Activated CD4-positive, CD25-positive, alpha-beta regulatory T cell treated with anti-CD3 and anti-CD28 coated beads, Interleukin-2, amount 50 U/mL, for 16 hours (primary cell): ENCODE data around the gene ABLIM1.

ENCODE experiments used
- DNase-seq: peaks from one replicate; pipeline ENCODE4 v3.0.0-alpha.2; 2020; ENCODE audit warnings: low read depth, low spot score

Gene ABLIM1

GRCh38 chr10:114680543-114681117 lies 22.6 kb upstream of the ABLIM1 start:
- DNase-seq = no peak

- DNase-seq = no peak
Measured at GRCh38 chr10:114679552-114679951, 21.5 kb upstream of the ABLIM1 start.

- DNase-seq = no peak
Measured at GRCh38 chr10:114678820-114679219, 20.7 kb upstream of the ABLIM1 start.

GRCh38 chr10:114678336-114678735 lies 20.3 kb upstream of the ABLIM1 start:
- no peak for DNase-seq

GRCh38 chr10:114674346-114674745 lies 16.3 kb upstream of the ABLIM1 start:
- no peak for DNase-seq

- DNase-seq = no peak
Measured at GRCh38 chr10:114669648-114670047, 11.6 kb upstream of the ABLIM1 start.

GRCh38 chr10:114668375-114669080 lies 10.5 kb upstream of the ABLIM1 start:
- DNase-seq = no peak

- no peak for DNase-seq
Measured at GRCh38 chr10:114665873-114666272, 7.8 kb upstream of the ABLIM1 start.

- no peak for DNase-seq
Measured at GRCh38 chr10:114665406-114665805, 7.3 kb upstream of the ABLIM1 start.

GRCh38 chr10:114664127-114664526 lies 6.1 kb upstream of the ABLIM1 start:
- no peak for DNase-seq

GRCh38 chr10:114663626-114664025 lies 5.6 kb upstream of the ABLIM1 start:
- DNase-seq = no peak

GRCh38 chr10:114662646-114663217 lies 4.7 kb upstream of the ABLIM1 start:
- no peak for DNase-seq

- DNase-seq = no peak
Measured at GRCh38 chr10:114661212-114661880, 3.3 kb upstream of the ABLIM1 start.

- no peak for DNase-seq
Measured at GRCh38 chr10:114655671-114656070, 2.4 kb downstream of the ABLIM1 start.

- DNase-seq = no peak
Measured at GRCh38 chr10:114654822-114655575, 3.1 kb downstream of the ABLIM1 start.

GRCh38 chr10:114653926-114654325 lies 4.1 kb downstream of the ABLIM1 start:
- no peak for DNase-seq

GRCh38 chr10:114652402-114653368 lies 5.4 kb downstream of the ABLIM1 start:
- no peak for DNase-seq

GRCh38 chr10:114650831-114651230 lies 7.2 kb downstream of the ABLIM1 start:
- no peak for DNase-seq

GRCh38 chr10:114650266-114650665 lies 7.8 kb downstream of the ABLIM1 start:
- DNase-seq = no peak

- DNase-seq = no peak
Measured at GRCh38 chr10:114649217-114649903, 8.7 kb downstream of the ABLIM1 start.
